GM18907 (cell line): ENCODE data around the gene TFG.

Source experiments
- ATAC-seq: cut with Tn5 transposase; IDR thresholded peaks from one replicate; pipeline ENCODE4 v1.9.1; 2021; ENCODE audit warnings: mild to moderate bottlenecking, moderate library complexity; ENCODE audit not compliant: unreplicated experiment

TFG gene

GRCh38 chr3:100703865-100704264 is 5.4 kb upstream of the TFG start:
- ATAC-seq, result no peak

GRCh38 chr3:100706365-100706764 is 2.9 kb upstream of the TFG start:
- no peak for ATAC-seq

- no peak for ATAC-seq
Measured at GRCh38 chr3:100708644-100708988, 678 bp upstream of the TFG start.

GRCh38 chr3:100709842-100710260 is 557 bp downstream of the TFG start:
- ATAC-seq, result no peak

- ATAC-seq, result peak; percentile 45
Measured at GRCh38 chr3:100710261-100710968, 1.1 kb downstream of the TFG start.

- ATAC-seq, result no peak
Measured at GRCh38 chr3:100715176-100715575, 5.9 kb downstream of the TFG start.

GRCh38 chr3:100717063-100717462 is 7.8 kb downstream of the TFG start:
- no peak for ATAC-seq

GRCh38 chr3:100717637-100718487 is 8.6 kb downstream of the TFG start:
- ATAC-seq, result no peak

GRCh38 chr3:100719136-100719535 is 9.8 kb downstream of the TFG start:
- no peak for ATAC-seq

GRCh38 chr3:100720426-100720825 is 11.1 kb downstream of the TFG start:
- ATAC-seq, result no peak

- ATAC-seq, result no peak
Measured at GRCh38 chr3:100725935-100726513, 16.7 kb downstream of the TFG start.

GRCh38 chr3:100726706-100727105 is 17.4 kb downstream of the TFG start:
- no peak for ATAC-seq

GRCh38 chr3:100730524-100730923 is 21.2 kb downstream of the TFG start:
- no peak for ATAC-seq

GRCh38 chr3:100732435-100732834 is 23.1 kb downstream of the TFG start:
- ATAC-seq, result no peak

GRCh38 chr3:100737334-100737733 is 28.0 kb downstream of the TFG start:
- no peak for ATAC-seq

- ATAC-seq, result no peak
Measured at GRCh38 chr3:100740207-100740606, 30.9 kb downstream of the TFG start.

- no peak for ATAC-seq
Measured at GRCh38 chr3:100743535-100743934, 34.2 kb downstream of the TFG start.

GRCh38 chr3:100744671-100745070 is 35.4 kb downstream of the TFG start:
- no peak for ATAC-seq

GRCh38 chr3:100745617-100746016 is 36.3 kb downstream of the TFG start:
- ATAC-seq, result no peak

GRCh38 chr3:100746092-100746491 is 36.8 kb downstream of the TFG start:
- no peak for ATAC-seq

- no peak for ATAC-seq
Measured at GRCh38 chr3:100748220-100748619, 38.9 kb downstream of the TFG start.

GRCh38 chr3:100748967-100749366 is 39.7 kb downstream of the TFG start:
- no peak for ATAC-seq
